ENCODE data around the gene FILIP1L.

DNA sequence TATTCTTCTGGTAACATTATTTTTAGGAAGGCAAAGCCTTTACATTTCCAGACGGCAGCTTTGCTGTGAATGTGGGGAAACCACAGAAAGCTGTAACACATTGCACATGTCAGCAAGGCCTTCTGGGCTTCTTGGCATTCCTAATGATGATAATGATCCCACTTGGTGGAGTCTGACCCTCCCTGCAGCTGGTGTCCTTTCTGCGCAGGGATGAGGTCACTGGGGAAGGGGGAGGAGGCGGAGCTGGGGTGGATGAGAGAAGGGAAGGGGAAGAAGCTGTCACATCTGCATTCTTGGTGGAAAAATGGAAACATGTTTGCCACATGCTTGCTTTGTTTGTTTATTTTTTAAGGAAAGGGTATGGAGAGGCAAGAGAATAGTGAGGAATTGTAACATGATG, 68.6 kb downstream of the FILIP1L start:
- TF ChIP-seq, protein P1, sequence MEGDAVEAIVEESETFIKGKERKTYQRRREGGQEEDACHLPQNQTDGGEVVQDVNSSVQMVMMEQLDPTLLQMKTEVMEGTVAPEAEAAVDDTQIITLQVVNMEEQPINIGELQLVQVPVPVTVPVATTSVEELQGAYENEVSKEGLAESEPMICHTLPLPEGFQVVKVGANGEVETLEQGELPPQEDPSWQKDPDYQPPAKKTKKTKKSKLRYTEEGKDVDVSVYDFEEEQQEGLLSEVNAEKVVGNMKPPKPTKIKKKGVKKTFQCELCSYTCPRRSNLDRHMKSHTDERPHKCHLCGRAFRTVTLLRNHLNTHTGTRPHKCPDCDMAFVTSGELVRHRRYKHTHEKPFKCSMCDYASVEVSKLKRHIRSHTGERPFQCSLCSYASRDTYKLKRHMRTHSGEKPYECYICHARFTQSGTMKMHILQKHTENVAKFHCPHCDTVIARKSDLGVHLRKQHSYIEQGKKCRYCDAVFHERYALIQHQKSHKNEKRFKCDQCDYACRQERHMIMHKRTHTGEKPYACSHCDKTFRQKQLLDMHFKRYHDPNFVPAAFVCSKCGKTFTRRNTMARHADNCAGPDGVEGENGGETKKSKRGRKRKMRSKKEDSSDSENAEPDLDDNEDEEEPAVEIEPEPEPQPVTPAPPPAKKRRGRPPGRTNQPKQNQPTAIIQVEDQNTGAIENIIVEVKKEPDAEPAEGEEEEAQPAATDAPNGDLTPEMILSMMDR (IDR thresholded peaks at IDR 0.05) = no peak
- no peak for TF ChIP-seq POLR2A (IDR thresholded peaks at IDR 0.05)

All from vagina (tissue), 2 donors.